Epithelial cell of esophagus (primary cell): ENCODE data around the gene CEP57L1.
A peak's percentile ranks its signal among the peaks of the same experiment; 100 is the strongest.
"Not testable (repeated sequence)": the region's sequence is repeated elsewhere in the genome, so short reads cannot be mapped to it uniquely, and the experiment has no call there.

Experiments used
- DNase-seq: peaks from one replicate; pipeline ENCODE4 v3.0.0; 2010; ENCODE audit warnings: low read depth
- H3K4me3 ChIP-seq: 2 replicates; pipeline ENCODE4 v1.5.1; 2011; ENCODE audit warnings: mild to moderate bottlenecking, low read length, control low read depth
- TF ChIP-seq, protein P1 (sequence below): IDR thresholded peaks from 2 replicates; pipeline ENCODE4 v1.5.1; 2011; ENCODE audit warnings: low read depth, mild to moderate bottlenecking, low read length, control low read depth, inconsistent platforms; ENCODE audit not compliant: insufficient read depth; ENCODE audit errors: missing control alignments

CEP57L1 gene

GRCh38 chr6:109102762-109103161, 7.5 kb downstream of the CEP57L1 start:
- no peak for DNase-seq
- TF ChIP-seq, protein P1, sequence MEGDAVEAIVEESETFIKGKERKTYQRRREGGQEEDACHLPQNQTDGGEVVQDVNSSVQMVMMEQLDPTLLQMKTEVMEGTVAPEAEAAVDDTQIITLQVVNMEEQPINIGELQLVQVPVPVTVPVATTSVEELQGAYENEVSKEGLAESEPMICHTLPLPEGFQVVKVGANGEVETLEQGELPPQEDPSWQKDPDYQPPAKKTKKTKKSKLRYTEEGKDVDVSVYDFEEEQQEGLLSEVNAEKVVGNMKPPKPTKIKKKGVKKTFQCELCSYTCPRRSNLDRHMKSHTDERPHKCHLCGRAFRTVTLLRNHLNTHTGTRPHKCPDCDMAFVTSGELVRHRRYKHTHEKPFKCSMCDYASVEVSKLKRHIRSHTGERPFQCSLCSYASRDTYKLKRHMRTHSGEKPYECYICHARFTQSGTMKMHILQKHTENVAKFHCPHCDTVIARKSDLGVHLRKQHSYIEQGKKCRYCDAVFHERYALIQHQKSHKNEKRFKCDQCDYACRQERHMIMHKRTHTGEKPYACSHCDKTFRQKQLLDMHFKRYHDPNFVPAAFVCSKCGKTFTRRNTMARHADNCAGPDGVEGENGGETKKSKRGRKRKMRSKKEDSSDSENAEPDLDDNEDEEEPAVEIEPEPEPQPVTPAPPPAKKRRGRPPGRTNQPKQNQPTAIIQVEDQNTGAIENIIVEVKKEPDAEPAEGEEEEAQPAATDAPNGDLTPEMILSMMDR, result no peak
- no peak overlapping the region for H3K4me3 ChIP-seq

DNA sequence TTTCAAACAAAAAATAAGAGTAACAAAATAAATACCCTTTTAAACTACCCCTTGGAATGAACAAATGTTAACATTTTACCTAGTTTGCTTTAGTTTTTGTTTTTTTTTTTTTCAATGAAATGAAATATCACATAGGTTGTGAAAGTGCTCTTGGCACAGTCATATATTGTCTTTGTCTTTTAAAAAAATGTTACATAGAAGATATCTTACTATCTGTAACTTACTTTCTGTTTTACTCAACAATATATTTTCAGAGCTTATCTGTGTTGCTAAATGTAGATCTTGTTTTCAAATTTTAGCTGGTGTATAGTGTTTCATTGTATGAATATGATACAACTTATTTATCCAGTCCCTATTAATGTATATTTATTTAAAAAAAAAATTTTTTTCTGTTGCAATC, 8.6 kb downstream of the CEP57L1 start:
- DNase-seq, result no peak
- no peak overlapping the region for H3K4me3 ChIP-seq
- TF ChIP-seq, protein P1, result no peak

DNA sequence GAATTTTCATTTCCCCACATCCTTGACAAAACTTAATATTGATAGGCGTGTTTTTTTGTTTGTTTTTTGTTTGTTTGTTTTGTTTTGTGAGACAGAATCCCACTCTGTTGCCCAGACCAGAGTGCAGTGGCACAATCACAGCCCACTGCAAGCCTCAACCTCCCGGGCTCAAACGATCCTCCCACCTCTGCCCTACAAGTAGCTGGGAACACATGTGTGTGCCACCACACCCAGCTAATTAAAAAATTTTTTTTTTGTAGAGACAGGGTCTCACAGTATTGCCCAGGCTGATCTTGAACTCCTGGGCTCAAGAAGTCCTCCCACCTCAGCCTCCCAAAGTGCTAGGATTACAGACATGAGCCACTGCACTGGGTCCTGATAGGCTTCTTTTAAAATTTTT, 9.2 kb downstream of the CEP57L1 start:
- H3K4me3 ChIP-seq, result no peak overlapping the region
- TF ChIP-seq, protein P1, result no peak
- DNase-seq, result no peak

DNA sequence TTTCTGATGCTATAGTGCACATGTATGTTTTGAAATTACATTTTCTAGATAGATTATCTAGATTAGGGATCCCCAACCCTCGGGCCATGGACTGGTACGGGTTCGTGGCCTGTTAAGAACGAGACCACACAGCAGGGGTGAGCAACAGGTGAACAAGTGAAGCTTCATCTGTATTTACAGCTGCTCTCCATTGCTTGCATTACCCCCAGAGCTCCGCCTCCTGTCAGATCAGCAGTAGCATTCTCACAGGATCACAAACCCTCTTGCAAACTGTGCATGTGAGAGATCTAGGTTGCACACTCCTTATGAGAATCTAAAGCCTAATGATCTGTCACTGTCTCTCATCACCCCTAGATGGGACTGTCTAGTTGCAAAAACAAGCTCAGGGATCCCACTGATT, 10.4 kb downstream of the CEP57L1 start:
- no peak for DNase-seq
- TF ChIP-seq, protein P1, result no peak

DNA sequence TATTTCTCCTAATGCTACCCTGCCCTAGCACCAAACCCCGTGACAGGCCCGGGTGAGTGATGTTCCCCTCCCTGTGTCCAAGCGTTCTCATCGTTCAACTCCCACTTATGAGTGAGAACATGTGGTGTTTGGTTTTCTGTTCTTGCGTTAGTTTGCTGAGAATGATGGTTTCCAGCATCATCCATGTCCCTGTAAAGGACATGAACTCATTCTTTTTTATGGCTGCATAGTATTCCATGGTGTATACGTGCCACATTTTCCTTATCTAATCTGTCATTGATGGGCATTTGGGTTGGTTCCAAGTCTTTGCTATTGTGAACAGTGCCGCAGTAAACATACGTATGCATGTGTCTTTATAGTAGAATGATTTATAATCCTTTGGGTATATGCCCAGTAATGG, 14.4 kb downstream of the CEP57L1 start:
- not testable (repeated sequence) for DNase-seq, H3K4me3 ChIP-seq

More for the DNA sequence above, 10.4 kb downstream of the CEP57L1 start:
- no peak overlapping the region for H3K4me3 ChIP-seq

- DNase-seq, result not testable (repeated sequence)
Observed at GRCh38 chr6:109112663-109113062, 17.4 kb downstream of the CEP57L1 start.

DNA sequence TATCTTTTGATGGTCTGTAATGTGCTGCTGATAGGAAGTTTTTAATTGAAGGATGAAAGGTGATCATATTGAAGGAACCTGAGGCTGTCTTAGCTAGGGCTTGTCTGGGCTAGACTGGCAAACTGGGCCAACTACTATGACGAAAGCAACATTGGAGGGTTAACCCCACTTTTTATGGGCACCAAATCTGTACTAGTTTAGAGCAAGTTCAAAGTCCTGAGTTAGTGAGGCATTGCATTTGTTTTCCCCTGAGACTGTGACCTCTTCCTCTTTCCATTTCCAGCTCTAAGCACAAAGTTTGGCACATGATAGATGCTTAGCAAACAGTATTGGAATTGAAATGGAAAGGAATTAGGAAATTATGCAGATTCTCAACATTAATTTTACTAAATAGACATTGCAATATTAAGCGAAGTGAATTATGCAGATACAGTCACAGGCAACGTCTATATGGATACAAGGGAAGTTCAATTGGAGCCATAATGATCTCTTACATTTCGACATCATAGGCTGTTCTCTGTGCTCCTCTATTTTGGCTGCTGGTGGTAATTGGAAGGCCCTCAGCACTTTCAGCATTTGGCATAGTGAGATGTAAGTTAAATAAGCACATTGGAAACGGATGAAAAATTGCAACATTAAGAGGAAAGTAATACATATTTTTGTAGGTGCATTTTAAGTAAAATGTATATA, 22.2 kb downstream of the CEP57L1 start:
- no peak overlapping the region for H3K4me3 ChIP-seq
- peak; percentile 63 for DNase-seq
- TF ChIP-seq, protein P1, result no peak

More at GRCh38 chr6:109112663-109113062, 17.4 kb downstream of the CEP57L1 start:
- not testable (repeated sequence) for H3K4me3 ChIP-seq

DNA sequence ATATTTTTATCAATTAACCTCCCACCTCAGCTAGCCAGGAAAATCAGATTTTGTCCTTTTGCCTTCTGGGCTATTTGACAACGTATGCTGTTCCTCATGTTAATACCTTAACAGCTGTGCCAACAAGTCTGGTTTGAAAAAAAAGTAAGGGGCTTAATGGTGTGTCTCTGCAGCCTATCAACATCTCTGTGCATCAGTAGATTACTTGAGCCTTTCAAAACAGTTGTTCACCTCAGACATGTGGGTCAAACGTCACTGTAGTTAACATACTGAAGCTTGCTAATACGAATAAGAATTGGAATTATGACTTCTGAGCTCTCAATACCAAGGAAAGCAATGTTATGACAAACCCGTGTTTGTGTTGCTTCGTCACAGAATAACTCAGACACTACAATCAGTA, 23.0 kb downstream of the CEP57L1 start:
- DNase-seq, result no peak
- TF ChIP-seq, protein P1, result no peak

More for the DNA sequence above, 23.0 kb downstream of the CEP57L1 start:
- H3K4me3 ChIP-seq, result no peak overlapping the region
